HG03039 (cell line): ENCODE results near the gene KXD1.

Source experiments
- ATAC-seq: cut with Tn5 transposase; IDR thresholded peaks from one replicate; pipeline ENCODE4 v1.9.1; 2021; ENCODE audit warnings: mild to moderate bottlenecking, moderate library complexity; ENCODE audit not compliant: unreplicated experiment

Gene KXD1

DNA sequence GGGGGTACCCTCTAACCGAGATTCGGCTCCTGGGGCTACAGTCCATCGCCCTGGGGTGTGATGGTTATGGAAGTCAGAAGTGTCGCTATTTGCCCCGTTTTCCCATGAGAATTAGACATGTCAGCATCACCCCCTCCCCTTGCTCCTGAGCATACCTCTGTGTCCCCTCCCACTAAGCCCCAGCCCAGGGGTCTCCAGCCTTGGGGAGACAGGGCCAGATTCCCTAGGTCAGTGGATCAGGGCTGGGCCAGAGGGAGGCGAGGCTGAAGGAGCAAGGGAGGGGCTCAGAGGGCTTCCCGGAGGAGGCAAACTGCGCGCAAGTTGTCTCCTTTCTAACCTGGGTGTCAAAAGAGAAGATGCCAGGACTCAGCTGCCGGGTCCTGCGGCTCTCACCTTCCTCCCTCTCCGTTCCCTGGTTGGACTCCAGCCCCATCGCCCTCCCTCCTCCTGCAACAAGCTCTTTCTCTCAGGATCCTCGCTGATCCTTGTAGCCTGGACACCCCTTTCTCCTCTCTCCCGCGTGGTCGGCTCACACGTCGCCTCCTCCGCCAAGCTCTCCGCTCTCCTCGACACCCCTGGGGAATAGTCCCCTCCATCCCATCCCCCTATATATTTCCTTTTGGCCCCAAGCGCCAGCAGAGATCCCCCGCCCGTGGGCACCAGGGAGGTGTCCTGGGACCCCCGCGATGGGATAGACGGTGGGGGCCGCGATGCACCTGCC is 54.5 kb downstream of the KXD1 start:
- no peak for ATAC-seq

DNA sequence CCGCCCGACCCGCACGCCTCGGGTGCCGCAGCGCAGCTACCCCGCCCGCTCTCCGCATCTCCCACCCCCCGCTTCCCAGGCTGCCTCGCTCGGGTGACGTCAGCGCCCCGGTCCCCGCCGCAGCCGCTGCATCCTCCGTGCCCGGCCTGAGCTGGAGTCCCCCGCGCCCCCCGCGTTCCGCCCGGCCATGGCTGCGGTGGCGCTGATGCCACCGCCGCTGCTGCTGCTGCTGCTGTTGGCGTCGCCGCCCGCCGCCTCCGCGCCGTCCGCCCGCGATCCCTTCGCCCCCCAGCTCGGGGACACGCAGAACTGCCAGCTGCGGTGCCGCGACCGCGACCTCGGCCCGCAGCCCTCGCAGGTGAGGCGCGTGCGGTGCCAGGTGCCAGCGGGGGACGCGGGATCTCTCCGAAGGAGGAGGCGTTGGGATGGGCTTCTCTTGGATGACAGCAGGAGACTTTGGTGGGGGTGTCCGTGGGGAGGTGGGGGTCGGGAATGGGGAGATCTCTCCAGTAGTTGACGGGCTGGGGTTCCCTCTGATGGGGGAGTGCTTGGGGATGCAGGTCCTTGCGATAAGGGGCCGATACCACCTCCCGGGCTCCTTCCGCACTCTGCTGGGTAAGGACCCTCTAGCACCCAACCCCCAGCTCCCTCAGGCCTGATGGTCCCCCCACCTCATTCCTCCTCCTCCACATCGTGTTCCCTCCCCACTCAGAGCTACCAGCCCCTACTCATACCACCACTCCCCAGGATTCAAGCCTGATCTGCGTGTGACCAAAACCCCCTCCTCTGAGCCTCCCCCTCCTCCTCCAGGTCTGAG is 55.3 kb downstream of the KXD1 start, which contains the start of gene TMEM59L:
TSS of gene TMEM59L (plus strand) at position 99 of the 817 bp plus-strand sequence. CDS start at position 188, 89 bp downstream.
- no peak for ATAC-seq

DNA sequence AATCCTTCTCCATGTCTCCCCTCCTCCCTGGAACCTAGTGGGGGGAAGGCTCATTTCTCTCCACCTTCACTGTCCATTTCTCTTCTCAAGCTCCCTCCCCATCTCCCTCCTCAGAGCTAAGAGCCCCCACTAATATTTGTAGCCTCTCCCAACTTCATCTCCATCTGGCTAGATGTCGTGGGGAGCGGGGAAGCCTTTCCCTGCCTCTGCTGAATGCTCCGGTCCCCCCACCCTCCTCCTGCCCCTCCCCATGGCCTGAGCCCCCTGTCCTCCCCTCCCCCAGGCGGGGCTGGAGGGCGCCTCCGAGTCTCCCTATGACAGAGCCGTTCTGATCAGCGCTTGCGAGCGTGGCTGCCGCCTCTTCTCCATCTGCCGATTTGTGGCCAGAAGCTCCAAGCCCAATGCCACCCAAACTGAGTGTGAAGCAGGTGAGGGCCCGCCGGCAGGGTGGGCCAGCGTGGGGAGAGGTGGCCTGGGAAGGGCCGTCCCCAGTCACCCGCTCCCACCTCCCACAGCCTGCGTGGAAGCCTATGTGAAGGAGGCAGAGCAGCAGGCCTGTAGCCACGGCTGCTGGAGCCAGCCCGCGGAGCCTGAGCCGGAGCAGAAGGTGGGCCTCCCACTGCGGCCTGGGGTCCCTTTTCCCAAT is 56.0 kb downstream of the KXD1 start:
- ATAC-seq: no peak

DNA sequence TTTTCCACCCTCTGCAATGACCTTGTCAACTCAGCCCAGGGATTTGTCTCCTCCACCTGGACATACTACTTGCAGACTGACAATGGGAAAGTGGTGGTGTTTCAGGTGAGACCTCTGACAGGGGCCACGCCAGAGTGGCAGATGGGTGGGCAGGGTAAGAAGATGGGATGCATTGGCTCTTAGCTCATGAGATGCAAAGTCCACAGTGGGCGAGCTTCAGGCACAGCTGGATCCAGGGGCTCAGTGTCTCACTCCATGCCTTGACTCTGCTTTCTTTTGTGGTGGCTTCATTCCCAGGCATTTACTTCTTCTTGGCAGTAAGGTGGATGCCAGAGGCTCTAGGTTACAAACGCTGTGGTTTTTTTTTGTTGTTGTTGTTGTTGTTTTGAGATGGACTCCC is 58.4 kb downstream of the KXD1 start:
- no peak for ATAC-seq

DNA sequence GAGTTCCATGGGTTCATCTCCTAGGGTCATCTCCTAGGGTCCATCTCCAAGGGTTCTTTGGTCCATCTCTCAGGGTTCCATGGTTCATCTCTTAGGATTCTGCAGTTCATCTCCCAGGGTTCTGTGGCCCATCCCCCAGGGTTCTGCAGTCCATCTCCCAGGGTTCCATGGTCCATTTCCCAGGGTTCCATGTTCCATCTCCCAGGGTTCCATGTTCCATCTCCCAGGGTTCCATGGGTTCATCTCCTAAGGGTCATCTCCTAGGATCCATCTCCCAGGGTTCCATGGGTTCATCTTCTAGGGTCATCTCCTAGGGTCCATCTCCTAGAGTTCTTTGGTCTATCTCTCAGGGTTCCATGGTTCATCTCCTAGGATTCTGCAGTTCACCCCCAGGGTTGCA is 59.9 kb downstream of the KXD1 start:
- no peak for ATAC-seq

DNA sequence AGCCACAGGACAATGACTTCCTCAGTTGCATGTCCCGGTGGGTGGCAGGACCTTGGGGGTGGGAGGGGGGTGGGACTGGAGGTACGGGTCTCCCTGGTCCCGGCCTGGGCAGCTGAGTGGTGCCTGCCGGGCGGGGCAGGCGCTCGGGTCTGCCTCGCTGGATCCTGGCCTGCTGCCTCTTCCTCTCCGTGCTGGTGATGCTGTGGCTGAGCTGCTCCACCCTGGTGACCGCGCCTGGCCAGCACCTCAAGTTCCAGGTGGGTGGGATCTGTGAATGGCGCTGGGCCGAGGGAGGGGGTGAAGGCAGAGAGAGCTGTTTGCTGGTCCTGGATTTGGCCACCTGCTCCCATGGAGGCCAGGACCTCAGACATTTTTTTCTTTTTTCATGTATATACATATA is 60.6 kb downstream of the KXD1 start:
- ATAC-seq: no peak
